Stimulated activated CD8-positive, alpha-beta memory T cell treated with anti-CD3 and anti-CD28 coated beads, Interleukin-4, amount 100 ng/mL, for 4 hours (primary cell): ENCODE measurements around the gene H2BW2.
"Not testable (repeated sequence)": the region's sequence is repeated elsewhere in the genome, so short reads cannot be mapped to it uniquely, and the experiment has no call there.

Experiments
- DNase-seq, 2 donors: peaks; one replicate each; pipeline ENCODE4 v3.0.0-alpha.2; 2020; ENCODE audit warnings: low read depth in 2 of 2, low spot score in 1 of 2

Gene H2BW2

GRCh38 chrX:104039689-104040505, at the start of gene H2BW2:
H2BW2 (plus strand) TSS chrX:104039956; CDS start chrX:104039995, 39 bp downstream.
- no peak for DNase-seq

DNA sequence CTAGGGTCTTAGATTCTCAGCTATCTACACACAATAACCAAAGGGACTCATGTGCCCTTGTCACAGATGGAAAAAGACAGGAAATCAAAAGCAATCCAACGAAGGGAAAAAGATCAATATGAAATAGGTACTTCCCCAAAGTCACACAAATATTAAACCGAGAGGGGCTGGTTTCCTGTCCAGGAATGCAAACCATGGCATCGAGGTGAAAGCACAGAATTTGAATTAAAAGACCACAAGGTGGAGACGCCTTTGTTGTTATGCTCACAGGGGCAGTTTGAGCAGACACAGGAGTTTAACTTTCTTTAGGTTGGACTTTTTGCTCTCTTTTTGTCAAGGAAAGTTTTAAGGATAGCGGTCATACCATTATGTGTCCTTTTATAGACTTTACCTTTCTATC, 40.5 kb upstream of the H2BW2 start:
- no peak for DNase-seq

GRCh38 chrX:104008831-104009230, 30.9 kb upstream of the H2BW2 start:
- DNase-seq: no peak

- DNase-seq: no peak
Observed at GRCh38 chrX:104013158-104013557, 26.6 kb upstream of the H2BW2 start.

DNA sequence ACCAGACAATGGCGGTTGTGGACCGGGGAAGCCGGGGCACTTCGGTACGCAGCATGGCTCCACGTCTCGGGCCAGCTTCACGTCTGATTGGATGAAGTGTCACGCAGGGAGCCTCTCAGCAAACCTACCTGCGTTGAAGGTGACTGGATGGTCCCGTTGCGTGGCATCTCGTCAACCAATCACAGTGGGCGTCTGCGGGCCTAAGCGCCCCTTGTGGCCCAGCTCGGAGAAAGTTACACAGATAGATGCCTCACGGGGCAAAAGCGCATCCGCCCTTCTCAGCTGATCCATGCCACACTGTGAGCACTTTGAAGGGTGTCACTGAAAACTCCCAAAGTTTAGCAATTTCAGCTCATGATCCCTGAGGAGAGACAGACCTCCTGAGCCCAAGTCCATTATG, 26.1 kb upstream of the H2BW2 start, which contains the start of gene H2BW1:
Gene H2BW1, minus strand, starts transcription at position 103 of the 400 bp plus-strand sequence. CDS start 132 bp downstream, outside the sequence.
- DNase-seq: no peak

DNA sequence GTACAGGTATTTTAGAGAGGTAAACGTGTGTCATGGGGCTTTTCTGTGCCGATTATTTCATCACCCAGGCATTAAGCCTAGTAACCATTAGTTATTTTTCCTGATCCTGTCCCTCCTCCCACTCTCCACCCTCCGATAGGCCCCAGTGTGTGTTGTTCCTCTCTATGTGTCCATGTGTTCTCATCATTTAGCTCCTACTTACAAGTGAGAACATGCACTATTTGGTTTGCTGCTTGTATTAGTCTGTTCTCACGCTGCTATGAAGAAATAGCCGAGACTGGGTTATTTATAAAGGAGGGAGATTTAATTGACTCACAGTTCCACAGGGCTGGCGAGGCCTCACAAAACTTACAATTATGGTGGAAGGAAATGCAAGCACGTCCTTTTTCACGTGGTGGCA, 24.2 kb upstream of the H2BW2 start:
- not testable (repeated sequence) for DNase-seq

GRCh38 chrX:104018126-104018525, 21.6 kb upstream of the H2BW2 start:
- DNase-seq: no peak

DNA sequence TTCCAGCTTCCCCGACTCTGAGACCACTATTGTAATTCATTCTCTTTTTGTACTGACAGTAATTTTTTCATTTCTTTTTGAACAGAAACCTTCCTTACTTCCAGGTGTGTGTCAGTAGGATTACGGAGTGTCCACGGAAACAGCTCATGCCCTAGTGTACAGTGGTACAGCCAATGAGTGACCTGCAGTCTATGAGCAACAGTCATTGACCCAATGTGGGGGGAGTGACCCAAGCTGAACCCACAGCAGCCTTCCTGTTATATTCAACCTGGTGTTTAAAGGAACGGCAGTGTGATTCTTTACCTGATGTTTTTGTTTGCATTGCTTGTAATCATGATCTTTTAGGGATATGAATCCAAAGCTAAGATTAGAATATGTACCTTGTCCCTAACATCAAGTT, 1.2 kb downstream of the H2BW2 start:
- no peak for DNase-seq

DNA sequence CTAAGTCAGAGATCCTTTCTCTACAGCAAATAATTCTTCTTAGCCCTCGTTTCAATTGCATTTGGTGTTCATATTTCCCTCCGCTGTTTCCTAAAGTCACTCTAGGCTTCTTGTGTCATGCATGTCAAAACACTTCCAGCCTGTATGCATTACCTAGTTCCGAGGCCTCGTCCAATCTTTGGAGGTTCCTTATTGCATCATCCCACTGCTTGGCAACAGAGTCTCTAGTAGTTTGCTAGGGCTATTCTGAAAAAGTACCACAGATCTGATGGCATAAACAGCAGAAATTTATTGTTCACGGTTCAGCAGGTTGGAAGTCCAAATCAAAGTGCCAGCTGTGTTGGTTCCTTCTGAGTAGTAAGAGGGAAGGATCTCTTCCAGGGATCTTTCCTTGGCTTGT, 5.9 kb downstream of the H2BW2 start:
- DNase-seq: no peak

GRCh38 chrX:104047171-104047570, 7.4 kb downstream of the H2BW2 start:
- no peak for DNase-seq

- not testable (repeated sequence) for DNase-seq
Observed at GRCh38 chrX:104054956-104055355, 15.2 kb downstream of the H2BW2 start.

GRCh38 chrX:104062636-104063035, 22.9 kb downstream of the H2BW2 start:
- DNase-seq: not testable (repeated sequence)

- not testable (repeated sequence) for DNase-seq
Observed at GRCh38 chrX:104075778-104076445, 36.2 kb downstream of the H2BW2 start, which contains the start of gene TMSB15C. TMSB15C (minus strand) TSS chrX:104076236.

GRCh38 chrX:104077854-104078253, 38.1 kb downstream of the H2BW2 start:
- not testable (repeated sequence) for DNase-seq

- no peak for DNase-seq
Observed at GRCh38 chrX:104084063-104084462, 44.3 kb downstream of the H2BW2 start.

DNA sequence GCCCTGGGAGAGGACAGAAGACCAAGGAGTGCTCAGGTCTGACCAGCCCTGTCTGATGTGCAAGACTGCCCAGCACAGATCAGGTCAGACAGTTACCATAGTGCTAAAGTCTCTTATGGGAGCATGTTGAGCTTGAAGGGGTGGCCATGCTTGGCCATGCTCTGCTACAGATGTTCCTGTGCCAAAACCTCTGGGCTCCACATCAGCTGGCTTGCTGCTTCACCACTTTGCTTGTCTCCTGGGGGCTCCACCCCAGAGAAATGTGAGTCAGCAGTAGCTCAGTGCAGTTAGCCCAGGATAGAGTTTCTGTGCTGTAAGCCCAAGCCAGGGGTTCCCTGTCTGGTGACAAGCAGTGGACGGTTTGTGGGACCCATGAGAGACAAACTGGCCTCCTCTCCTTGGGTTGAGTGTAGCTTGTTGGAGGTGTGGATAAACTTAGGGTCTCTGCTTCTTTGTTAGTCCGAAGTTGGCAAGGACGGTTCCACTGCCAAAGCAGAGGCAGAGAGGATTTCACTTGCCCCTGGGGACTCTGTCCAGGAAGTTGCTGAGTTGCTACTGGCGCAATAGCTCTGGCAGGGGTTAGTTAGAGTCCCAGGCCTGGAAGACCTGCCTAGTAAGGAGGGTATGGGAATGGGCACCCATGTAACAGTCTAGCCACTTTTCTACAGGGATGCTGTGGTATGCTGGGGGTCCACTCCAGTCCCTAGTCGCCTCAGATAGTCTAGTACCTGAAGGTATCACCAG, 45.0 kb downstream of the H2BW2 start:
- no peak for DNase-seq

GRCh38 chrX:104085477-104085876, 45.7 kb downstream of the H2BW2 start:
- no peak for DNase-seq

DNA sequence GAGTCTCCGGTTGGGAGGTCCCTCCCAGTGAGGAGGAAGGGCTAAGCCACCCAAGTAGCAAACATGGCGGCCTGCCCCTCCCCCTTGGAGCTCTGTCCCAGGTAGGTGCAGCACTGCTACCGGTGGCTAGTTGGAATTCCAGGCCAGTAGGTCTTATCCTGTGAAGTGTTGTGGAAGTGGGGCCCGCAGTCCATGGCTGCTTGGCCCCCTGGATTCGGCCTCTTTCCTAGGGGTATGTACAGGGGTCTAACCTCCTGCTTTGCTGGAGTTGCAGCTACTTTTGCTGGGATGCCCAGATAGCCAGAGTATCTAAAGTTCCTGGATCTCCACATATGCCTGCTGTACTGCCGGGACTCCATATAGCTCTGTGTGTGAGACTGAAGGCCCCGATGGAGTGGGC, 46.2 kb downstream of the H2BW2 start:
- no peak for DNase-seq
